Mononuclear cell (primary cell): ENCODE data around the gene MTURN. TPM values are rescaled to one million over a fixed set of nuclear protein-coding genes. Genes with fewer than 3 reads are reported as not detected.
"Not testable (repeated sequence)": the region's sequence is repeated elsewhere in the genome, so short reads cannot be mapped to it uniquely, and the experiment has no call there.

Experiments used
- H3K27me3 ChIP-seq: 2 replicates; pipeline ENCODE4 v1.6.0; 2011; ENCODE audit warnings: low read length, control low read depth; ENCODE audit not compliant: insufficient read depth
- H3K4me1 ChIP-seq: 2 replicates; pipeline ENCODE4 v1.5.1; 2011; ENCODE audit warnings: mild to moderate bottlenecking, low read length, control low read depth; ENCODE audit not compliant: insufficient read depth
- H3K4me3 ChIP-seq: 2 replicates; pipeline ENCODE4 v1.5.1; 2011; ENCODE audit warnings: mild to moderate bottlenecking, low read length, moderate library complexity
- H3K9me3 ChIP-seq: 2 replicates; pipeline ENCODE4 v1.5.1; 2011; ENCODE audit warnings: low read depth, mild to moderate bottlenecking, control low read depth, low read length
- total RNA-seq: library from RNA; depleted of rRNA; stranded (reverse); fragments of >200 nt; gene quantifications from one replicate; pipeline ENCODE4 v1.2.3, GENCODE V29; 2012

Gene MTURN
- total RNA-seq = 40.7 TPM

DNA sequence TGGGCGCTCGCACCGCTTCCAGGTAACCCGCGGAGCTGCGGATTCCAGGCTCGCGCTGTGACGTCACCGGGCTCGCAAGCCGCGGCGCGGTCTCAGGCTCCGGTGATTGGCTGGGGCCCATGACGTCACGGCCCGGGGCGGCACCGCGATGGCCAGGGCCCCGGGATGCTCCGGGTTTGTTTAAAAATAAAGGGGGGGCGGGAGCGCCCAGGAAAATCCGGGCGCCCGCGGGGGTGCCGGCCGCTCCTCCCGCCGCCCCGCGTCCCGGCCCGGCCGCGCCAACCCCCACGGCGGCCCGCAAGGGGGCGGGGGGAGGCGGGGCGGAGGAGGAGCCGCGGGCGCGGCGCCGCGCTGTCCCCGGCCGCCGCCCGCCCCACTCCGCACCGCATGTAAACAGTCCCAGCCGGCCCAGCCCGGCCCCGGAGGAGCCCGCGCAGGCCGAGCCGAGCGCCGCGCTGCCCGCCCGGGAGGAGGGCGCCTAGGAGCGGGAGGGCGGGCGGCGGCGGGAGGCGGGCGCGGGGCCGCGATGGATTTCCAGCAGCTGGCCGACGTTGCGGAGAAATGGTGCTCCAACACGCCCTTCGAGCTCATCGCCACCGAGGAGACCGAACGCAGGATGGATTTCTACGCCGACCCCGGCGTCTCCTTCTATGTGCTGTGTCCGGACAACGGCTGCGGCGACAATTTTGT lies at the start of gene MTURN:
Gene MTURN (plus strand): TSS at position 376 of the 690 bp plus-strand sequence. CDS start 151 bp downstream, at position 527.
- Histone ChIP-seq H3K27me3 (no peaks in the 10 kb centered on the region), H3K9me3 (no peaks in the 10 kb centered on the region), H3K4me1 (peaks cover 14% of the 10 kb centered on the region), H3K4me3 (peak within 1 kb of the TSS; percentile 70)

DNA sequence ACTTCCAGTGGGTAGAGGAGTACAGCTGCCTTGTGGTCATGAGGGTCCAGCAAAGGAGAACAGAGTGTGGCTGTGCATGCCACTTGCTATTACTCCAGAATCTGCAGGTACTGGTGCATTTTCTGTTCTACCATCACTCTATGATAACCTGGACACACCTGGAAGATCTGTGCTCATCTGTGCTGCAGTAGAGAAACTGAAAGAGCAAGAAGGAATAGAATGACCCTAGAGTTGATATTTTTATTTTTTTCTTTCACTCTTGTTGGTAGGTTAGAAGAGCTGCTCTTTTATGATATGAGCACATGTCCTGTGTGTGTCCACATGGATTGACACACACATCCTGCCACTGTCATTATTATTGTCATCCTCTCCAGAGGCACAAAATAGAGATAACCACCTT lies 48.3 kb upstream of the MTURN start:
- no peaks in the 10 kb centered on the region for H3K4me1 ChIP-seq
- no peak overlapping the region for H3K4me3 ChIP-seq
- no peaks in the 10 kb centered on the region for H3K27me3 ChIP-seq
- H3K9me3 ChIP-seq = no peaks in the 10 kb centered on the region

DNA sequence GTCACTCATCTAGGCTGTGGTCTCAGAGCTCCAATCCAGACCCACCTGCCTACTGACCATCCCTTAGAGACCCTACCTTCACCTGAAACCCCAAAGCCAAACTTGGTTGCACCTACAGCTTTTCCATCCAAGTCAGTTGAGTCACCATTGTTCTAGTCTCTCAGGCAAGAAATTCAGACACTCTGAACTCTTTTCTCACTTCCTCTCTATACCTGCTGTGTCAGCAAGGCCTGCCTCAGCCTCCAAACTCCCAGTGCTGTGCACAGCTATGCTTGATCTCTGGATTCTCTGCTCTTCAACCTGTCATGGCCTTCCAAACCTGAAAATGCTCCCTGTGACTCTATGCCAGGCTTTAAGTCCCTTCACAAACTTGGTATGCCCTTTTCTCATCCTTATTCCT lies 47.4 kb upstream of the MTURN start:
- Histone ChIP-seq H3K4me3 (no peak overlapping the region), H3K27me3 (no peaks in the 10 kb centered on the region), H3K9me3 (no peaks in the 10 kb centered on the region), H3K4me1 (no peaks in the 10 kb centered on the region)

GRCh38 chr7:30088362-30088761 lies 46.4 kb upstream of the MTURN start:
- H3K4me3 ChIP-seq = no peak overlapping the region

GRCh38 chr7:30090111-30090510 lies 44.7 kb upstream of the MTURN start:
- Histone ChIP-seq H3K9me3 (no peaks in the 10 kb centered on the region), H3K4me1 (no peaks in the 10 kb centered on the region), H3K27me3 (no peaks in the 10 kb centered on the region), H3K4me3 (no peak overlapping the region)

More at GRCh38 chr7:30088362-30088761, 46.4 kb upstream of the MTURN start:
- H3K4me1 ChIP-seq = no peaks in the 10 kb centered on the region
- H3K27me3 ChIP-seq = no peaks in the 10 kb centered on the region
- no peaks in the 10 kb centered on the region for H3K9me3 ChIP-seq

- Histone ChIP-seq H3K4me1 (no peaks in the 10 kb centered on the region), H3K27me3 (no peaks in the 10 kb centered on the region), H3K4me3 (no peak overlapping the region), H3K9me3 (no peaks in the 10 kb centered on the region)
Measured at GRCh38 chr7:30091491-30091912, 43.3 kb upstream of the MTURN start.

DNA sequence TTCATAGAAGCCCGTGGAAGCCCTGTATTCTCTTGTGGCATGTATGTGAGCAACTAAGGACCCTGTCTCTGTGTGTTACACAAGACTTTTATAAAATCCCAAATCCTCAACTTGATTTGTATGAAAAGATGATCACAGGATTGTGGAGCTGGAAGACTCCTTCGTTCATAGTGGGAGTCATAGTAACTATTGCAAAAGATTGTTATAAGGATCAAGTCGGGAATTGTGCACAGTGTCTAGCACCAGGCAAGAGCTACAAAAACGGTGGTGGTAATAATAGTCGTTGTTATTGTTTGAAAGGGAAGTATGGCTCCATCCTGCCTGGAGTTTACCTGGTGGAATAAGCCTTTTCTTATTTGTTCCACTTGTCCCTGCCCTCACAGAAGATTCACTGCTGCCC lies 42.8 kb upstream of the MTURN start:
- H3K9me3 ChIP-seq = no peaks in the 10 kb centered on the region
- no peaks in the 10 kb centered on the region for H3K4me1 ChIP-seq
- no peak overlapping the region for H3K4me3 ChIP-seq
- H3K27me3 ChIP-seq = no peaks in the 10 kb centered on the region

DNA sequence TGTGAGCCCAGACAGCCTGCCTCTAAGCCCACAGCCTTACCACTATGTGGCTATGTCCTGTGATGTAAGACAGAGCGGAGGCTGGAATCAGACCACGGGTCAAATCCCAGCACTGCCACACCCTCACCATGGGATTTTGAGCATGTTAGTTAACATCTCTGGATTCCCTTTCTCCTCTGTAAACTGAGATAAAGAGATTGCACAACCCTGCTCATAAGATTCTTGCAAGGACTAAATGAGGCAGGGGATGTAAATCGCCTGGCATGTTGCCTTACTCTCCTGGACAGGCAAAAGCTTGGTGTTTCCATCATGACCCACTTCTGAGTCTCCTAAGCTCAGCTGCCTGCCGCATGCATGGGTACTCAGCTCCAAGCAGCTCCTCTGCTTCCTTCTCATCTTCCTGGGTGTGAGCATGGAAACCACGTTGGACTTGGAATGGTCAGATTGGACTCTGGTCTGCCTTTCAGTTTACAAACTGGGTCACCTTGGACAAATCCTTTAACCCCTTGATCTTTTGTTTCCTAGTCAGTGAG lies 41.3 kb upstream of the MTURN start:
- no peaks in the 10 kb centered on the region for H3K9me3 ChIP-seq
- H3K27me3 ChIP-seq = no peaks in the 10 kb centered on the region
- no peak overlapping the region for H3K4me3 ChIP-seq
- H3K4me1 ChIP-seq = no peaks in the 10 kb centered on the region

DNA sequence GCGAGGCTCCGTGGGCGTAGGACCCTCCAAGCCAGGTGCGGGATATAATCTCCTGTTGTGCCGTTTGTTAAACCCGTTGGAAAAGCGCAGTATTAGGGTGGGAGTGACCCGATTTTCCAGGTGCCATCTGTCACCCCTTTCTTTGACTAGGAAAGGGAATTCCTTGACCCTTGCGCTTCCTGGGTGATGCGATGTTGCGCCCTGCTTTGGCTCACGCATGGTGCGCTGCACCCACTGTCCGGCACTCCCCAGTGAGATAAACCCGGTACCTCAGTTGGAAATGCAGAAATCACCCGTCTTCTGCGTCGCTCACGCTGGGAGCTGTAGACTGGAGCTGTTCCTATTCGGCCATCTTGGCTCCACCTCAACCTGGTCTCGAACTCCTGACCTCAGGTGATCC lies 36.2 kb upstream of the MTURN start:
- not testable (repeated sequence) for H3K4me1 ChIP-seq, H3K9me3 ChIP-seq, H3K4me3 ChIP-seq, H3K27me3 ChIP-seq

- H3K27me3 ChIP-seq = no peaks in the 10 kb centered on the region
- H3K9me3 ChIP-seq = no peaks in the 10 kb centered on the region
- no peaks in the 10 kb centered on the region for H3K4me1 ChIP-seq
- H3K4me3 ChIP-seq = no peak overlapping the region
Measured at GRCh38 chr7:30102281-30102680, 32.5 kb upstream of the MTURN start.

DNA sequence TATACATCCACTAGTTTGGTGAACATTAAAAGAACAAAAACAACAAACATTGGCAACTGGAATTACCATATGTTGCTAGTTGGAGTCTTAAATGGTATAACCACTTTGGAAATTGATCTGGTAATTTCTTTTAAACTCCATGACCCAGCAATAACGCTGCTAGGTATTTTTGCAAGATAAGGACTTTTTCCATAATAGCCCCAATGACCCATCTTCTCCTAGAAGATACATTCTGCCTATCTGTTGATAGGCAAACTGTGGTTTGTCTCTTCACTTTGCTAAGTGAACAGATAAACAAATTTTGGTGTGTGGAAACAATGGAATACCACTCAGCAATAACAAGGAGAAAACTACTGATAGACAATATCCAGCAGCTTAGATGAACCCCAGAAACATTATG lies 30.6 kb upstream of the MTURN start:
- no peak overlapping the region for H3K4me3 ChIP-seq
- H3K4me1 ChIP-seq = no peaks in the 10 kb centered on the region
- H3K27me3 ChIP-seq = no peaks in the 10 kb centered on the region
- H3K9me3 ChIP-seq = no peaks in the 10 kb centered on the region

DNA sequence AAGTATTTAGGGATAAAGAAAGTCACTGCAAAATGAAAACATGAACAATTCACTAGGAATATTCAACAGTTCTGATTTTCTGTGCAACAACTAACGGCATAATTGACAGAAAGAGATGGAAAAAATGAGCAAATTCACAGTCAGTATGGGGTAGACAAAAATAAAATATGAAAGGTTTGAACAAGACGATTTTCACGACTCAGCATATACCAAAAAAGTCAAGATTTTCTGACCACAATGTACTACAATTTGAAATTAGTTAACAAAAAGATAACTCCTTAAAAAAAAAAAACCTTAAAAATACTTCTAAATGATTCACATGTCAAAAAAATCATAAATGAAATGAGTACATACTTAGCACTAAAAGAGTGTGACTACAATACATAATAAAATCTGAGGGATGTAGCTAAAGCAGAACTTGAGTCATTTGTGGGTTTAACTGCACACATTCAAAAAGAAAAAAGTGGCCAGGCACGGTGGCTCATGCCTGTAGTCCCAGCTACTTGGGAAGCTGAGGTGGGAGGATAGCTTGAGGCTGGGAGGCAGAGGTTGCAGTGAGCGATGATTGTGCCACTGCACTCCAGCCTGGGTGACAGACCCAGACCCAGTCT lies 22.6 kb upstream of the MTURN start:
- H3K4me3 ChIP-seq = no peak overlapping the region
- no peaks in the 10 kb centered on the region for H3K4me1 ChIP-seq

DNA sequence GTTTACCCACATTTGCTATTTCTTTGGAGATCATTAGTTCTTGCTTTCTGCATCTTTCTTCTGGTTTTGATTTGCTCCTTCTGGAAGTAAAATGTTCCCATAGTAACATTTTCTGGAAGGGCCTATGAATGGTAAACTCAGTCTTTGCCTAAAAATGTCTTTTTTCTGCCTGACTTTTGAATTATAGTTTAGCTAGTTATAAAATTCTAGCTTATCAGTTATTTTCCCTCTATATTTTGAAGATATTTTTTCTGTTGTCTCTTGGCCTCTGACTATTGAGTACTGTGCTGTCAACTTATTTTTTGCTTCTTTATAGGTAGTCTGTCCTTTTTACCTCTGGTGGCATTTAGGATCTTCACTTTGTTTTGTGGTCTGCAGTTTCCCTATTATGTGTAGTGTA lies 21.6 kb upstream of the MTURN start:
- no peaks in the 10 kb centered on the region for H3K4me1 ChIP-seq
- H3K4me3 ChIP-seq = no peak overlapping the region
- H3K27me3 ChIP-seq = no peaks in the 10 kb centered on the region
- peaks cover 9% of the 10 kb centered on the region for H3K9me3 ChIP-seq

More for the DNA sequence above, 22.6 kb upstream of the MTURN start:
- no peaks in the 10 kb centered on the region for H3K27me3 ChIP-seq
- peaks cover 9% of the 10 kb centered on the region for H3K9me3 ChIP-seq

- Histone ChIP-seq H3K9me3 (peaks cover 9% of the 10 kb centered on the region), H3K4me1 (no peaks in the 10 kb centered on the region), H3K4me3 (no peak overlapping the region), H3K27me3 (no peaks in the 10 kb centered on the region)
Measured at GRCh38 chr7:30114536-30115238, 20.1 kb upstream of the MTURN start.

GRCh38 chr7:30115709-30116297 lies 19.0 kb upstream of the MTURN start:
- no peaks in the 10 kb centered on the region for H3K27me3 ChIP-seq
- H3K4me1 ChIP-seq = no peaks in the 10 kb centered on the region
- H3K4me3 ChIP-seq = no peak overlapping the region
- H3K9me3 ChIP-seq = peaks cover 9% of the 10 kb centered on the region
